Fibroblast of lung (primary cell): ENCODE results near the gene TPD52L2. TPM values are rescaled to one million over a fixed set of nuclear protein-coding genes. Genes with fewer than 3 reads are reported as not detected.

Experiments
- DNase-seq, 2 donors: peaks; one replicate each; pipeline versions ENCODE4 v3.0.0 to v3.0.0-alpha.2; 2010; ENCODE audit warnings: low read depth in 2 of 2
- H2AFZ ChIP-seq: 2 replicates; pipeline ENCODE4 v1.5.1; 2012; ENCODE audit warnings: low read length, control low read depth, inconsistent platforms
- H3K27ac ChIP-seq: 2 replicates; pipeline ENCODE4 v1.5.1; 2011; ENCODE audit warnings: low read length, control low read depth; ENCODE audit not compliant: insufficient read depth
- H3K27me3 ChIP-seq: 2 replicates; pipeline ENCODE4 v1.5.1; 2011; ENCODE audit warnings: mild to moderate bottlenecking, low read length; ENCODE audit not compliant: control insufficient read depth, insufficient read depth
- H3K36me3 ChIP-seq: 2 replicates; pipeline ENCODE4 v1.5.1; 2011; ENCODE audit warnings: low read length; ENCODE audit not compliant: control insufficient read depth, insufficient read depth
- H3K4me1 ChIP-seq: 2 replicates; pipeline ENCODE4 v1.5.1; 2011; ENCODE audit warnings: low read length; ENCODE audit not compliant: control insufficient read depth, insufficient read depth; ENCODE audit errors: extremely low read depth
- H3K4me2 ChIP-seq: 2 replicates; pipeline ENCODE4 v1.5.1; 2011; ENCODE audit warnings: low read length, control low read depth; ENCODE audit not compliant: insufficient read depth; ENCODE audit errors: extremely low read depth
- H3K4me3 ChIP-seq, 4 experiments: fragments of 200-600 bp in 1 of 4; sonication (generic) in 1 of 4; replicated peaks in 1 of 4; 2 replicates each; pipeline ENCODE4 v1.5.1; 2011 to 2016; ENCODE audit warnings: low read length in 4 of 4, low read depth in 3 of 4, mild to moderate bottlenecking in 3 of 4, control low read depth in 2 of 4, inconsistent platforms in 1 of 4, mixed read lengths in 1 of 4; ENCODE audit not compliant: insufficient read depth in 1 of 4; ENCODE audit errors: control extremely low read depth in 1 of 4
- H3K79me2 ChIP-seq: 2 replicates; pipeline ENCODE4 v1.5.1; 2012; ENCODE audit warnings: mild to moderate bottlenecking, low read length, inconsistent platforms; ENCODE audit not compliant: control insufficient read depth, insufficient read depth
- H3K9ac ChIP-seq: 2 replicates; pipeline ENCODE4 v1.5.1; 2011; ENCODE audit warnings: mild to moderate bottlenecking, low read length, control low read depth; ENCODE audit not compliant: insufficient read depth
- H3K9me3 ChIP-seq: 2 replicates; pipeline ENCODE4 v1.5.1; 2012; ENCODE audit warnings: low read depth, low read length; ENCODE audit not compliant: control insufficient read depth, insufficient read depth
- H4K20me1 ChIP-seq: 2 replicates; pipeline ENCODE4 v1.5.1; 2011; ENCODE audit warnings: low read length; ENCODE audit not compliant: control insufficient read depth, insufficient read depth; ENCODE audit errors: extremely low read depth
- CTCF ChIP-seq, 2 donors: IDR thresholded peaks in 1 of 2; conservative IDR thresholded peaks in 1 of 2; 1 replicate in 1 of 2; 2 replicates in 1 of 2; pipeline ENCODE4 v1.5.1; 2011 to 2012; ENCODE audit warnings: low read length in 2 of 2, control low read depth in 1 of 2, inconsistent platforms in 1 of 2, low read depth in 1 of 2, mild to moderate bottlenecking in 1 of 2
- EZH2 ChIP-seq: IDR thresholded peaks from 2 replicates; pipeline ENCODE4 v1.5.1; 2012; ENCODE audit warnings: low read length, control low read depth, mild to moderate bottlenecking; ENCODE audit errors: missing control alignments
- polyA plus RNA-seq, 2 donors: library from polyadenylated mRNA; depleted of rRNA in 1 of 2; stranded (reverse) in 1 of 2; unstranded in 1 of 2; fragments of >200 nt; gene quantifications; 2 replicates each; pipeline ENCODE4 v1.2.1, GENCODE V29; 2011 to 2012; ENCODE audit warnings: missing spikeins in 1 of 2
- total RNA-seq: library from RNA; depleted of rRNA; stranded (reverse); fragments of >200 nt; gene quantifications from 2 replicates; pipeline ENCODE4 v1.2.1, GENCODE V29; 2014

TPD52L2 gene
- total and polyA plus RNA-seq, 2 donors (not counting 1 experiment from before 2014, with no cell fraction given), result 123 to 212 TPM

GRCh38 chr20:63859166-63859699 is 5.8 kb upstream of the TPD52L2 start:
- TF ChIP-seq EZH2 (no peak), CTCF (conservative IDR thresholded peaks at IDR 0.05 in 1 of 2, IDR thresholded peaks at IDR 0.05 in 1 of 2; ENCODE audit: low read depth in 1 of 2, low read length in 2 of 2) (no peak)
- Histone ChIP-seq H3K4me1 (peaks cover 29% of the 10 kb centered on the region), H3K9me3 (no peaks in the 10 kb centered on the region), H3K36me3 (peaks cover 18% of the 10 kb centered on the region), H3K4me3 (no peak overlapping the region), H3K27me3 (no peaks in the 10 kb centered on the region), H2AFZ (no peak overlapping the region), H3K9ac (no peak overlapping the region), H4K20me1 (no peaks in the 10 kb centered on the region), H3K4me2 (no peak overlapping the region), H3K27ac (no peak overlapping the region), H3K79me2 (peaks cover 10% of the 10 kb centered on the region)
- no peak for DNase-seq

GRCh38 chr20:63860325-63861051 is 4.6 kb upstream of the TPD52L2 start:
- H3K9ac ChIP-seq, result no peak overlapping the region
- H3K27ac ChIP-seq, result no peak overlapping the region
- no peaks in the 10 kb centered on the region for H3K9me3 ChIP-seq
- TF ChIP-seq EZH2, result no peak
- no peak for TF ChIP-seq CTCF (conservative IDR thresholded peaks at IDR 0.05 in 1 of 2, IDR thresholded peaks at IDR 0.05 in 1 of 2; ENCODE audit: low read depth in 1 of 2, low read length in 2 of 2)
- H2AFZ ChIP-seq, result no peak overlapping the region
- no peaks in the 10 kb centered on the region for H3K27me3 ChIP-seq
- no peak overlapping the region for H3K4me2 ChIP-seq
- DNase-seq, result no peak
- peaks cover 25% of the 10 kb centered on the region for H3K4me1 ChIP-seq
- H4K20me1 ChIP-seq, result no peaks in the 10 kb centered on the region
- peaks cover 12% of the 10 kb centered on the region for H3K79me2 ChIP-seq
- H3K36me3 ChIP-seq, result peaks cover 18% of the 10 kb centered on the region
- no peak overlapping the region for H3K4me3 ChIP-seq

GRCh38 chr20:63861365-63861934 is 3.6 kb upstream of the TPD52L2 start, which contains the start of gene ABHD16B:
Gene ABHD16B (plus strand): TSS chr20:63861498. CDS start chr20:63861541, 43 bp downstream.
- Histone ChIP-seq H3K9ac (no peak within 1 kb of the TSS), H3K4me2 (no peak within 1 kb of the TSS), H3K27me3 (no peaks in the 10 kb centered on the region), H3K4me1 (peaks cover 25% of the 10 kb centered on the region), H3K9me3 (no peaks in the 10 kb centered on the region), H3K4me3 (no peak within 1 kb of the TSS), H2AFZ (no peak within 1 kb of the TSS), H3K27ac (no peak within 1 kb of the TSS), H3K79me2 (peaks cover 20% of the 10 kb centered on the region), H3K36me3 (peaks cover 18% of the 10 kb centered on the region), H4K20me1 (no peaks in the 10 kb centered on the region)
- no peak for DNase-seq
- TF ChIP-seq CTCF (conservative IDR thresholded peaks at IDR 0.05 in 1 of 2, IDR thresholded peaks at IDR 0.05 in 1 of 2; ENCODE audit: low read depth in 1 of 2, low read length in 2 of 2), result no peak
- no peak for TF ChIP-seq EZH2
